ENCODE measurements around the gene HSPB1.

DNA sequence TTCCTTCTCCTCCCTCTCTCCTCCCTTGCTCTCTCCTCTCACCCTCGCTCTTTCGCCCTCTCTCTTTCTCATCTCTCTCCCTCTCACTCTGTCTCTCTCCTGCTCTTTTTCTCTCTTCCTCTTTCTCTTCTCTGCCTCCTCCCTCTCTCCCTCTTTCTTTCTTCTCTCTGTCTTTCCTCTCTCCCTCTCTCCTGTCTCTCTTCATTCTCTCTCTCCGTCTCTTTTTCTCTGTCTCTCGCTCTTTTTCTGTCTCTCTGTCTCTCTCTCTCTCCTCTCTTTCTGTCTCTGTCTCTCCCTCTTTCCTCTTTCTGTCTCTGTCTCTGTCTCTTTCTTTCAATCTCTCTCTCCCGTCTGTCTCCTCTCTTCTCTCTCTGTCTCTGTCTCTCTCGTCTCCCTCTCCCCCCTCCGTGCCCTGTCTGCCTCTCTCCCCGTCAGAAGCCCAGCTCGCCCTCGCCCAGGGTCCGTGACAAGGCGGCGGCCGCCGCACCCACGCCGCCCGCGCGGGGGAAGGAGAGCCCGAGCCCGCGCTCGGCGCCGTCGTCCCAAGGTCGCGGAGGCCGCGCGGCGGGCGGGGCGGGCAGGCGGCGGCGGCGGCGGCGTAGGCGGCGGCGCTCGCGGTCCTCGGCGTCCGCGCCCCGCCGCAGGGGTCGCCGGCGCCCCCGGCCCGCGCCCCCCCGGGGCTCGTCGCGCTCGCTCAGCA, 21.3 kb upstream of the HSPB1 start:
- TF ChIP-seq, protein P1, sequence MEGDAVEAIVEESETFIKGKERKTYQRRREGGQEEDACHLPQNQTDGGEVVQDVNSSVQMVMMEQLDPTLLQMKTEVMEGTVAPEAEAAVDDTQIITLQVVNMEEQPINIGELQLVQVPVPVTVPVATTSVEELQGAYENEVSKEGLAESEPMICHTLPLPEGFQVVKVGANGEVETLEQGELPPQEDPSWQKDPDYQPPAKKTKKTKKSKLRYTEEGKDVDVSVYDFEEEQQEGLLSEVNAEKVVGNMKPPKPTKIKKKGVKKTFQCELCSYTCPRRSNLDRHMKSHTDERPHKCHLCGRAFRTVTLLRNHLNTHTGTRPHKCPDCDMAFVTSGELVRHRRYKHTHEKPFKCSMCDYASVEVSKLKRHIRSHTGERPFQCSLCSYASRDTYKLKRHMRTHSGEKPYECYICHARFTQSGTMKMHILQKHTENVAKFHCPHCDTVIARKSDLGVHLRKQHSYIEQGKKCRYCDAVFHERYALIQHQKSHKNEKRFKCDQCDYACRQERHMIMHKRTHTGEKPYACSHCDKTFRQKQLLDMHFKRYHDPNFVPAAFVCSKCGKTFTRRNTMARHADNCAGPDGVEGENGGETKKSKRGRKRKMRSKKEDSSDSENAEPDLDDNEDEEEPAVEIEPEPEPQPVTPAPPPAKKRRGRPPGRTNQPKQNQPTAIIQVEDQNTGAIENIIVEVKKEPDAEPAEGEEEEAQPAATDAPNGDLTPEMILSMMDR (IDR thresholded peaks at IDR 0.05): no peak
- TF ChIP-seq POLR2A (IDR thresholded peaks at IDR 0.05): no peak
